Mesodermal cell (in vitro differentiated cells): ENCODE results near the gene TEX13D.

ENCODE experiments used
- H3K27ac ChIP-seq: 2 replicates; pipeline ENCODE4 v1.7.0; 2013; ENCODE audit warnings: mild to moderate bottlenecking, low read depth, low read length, moderate library complexity; ENCODE audit not compliant: severe bottlenecking
- H3K36me3 ChIP-seq: 2 replicates; pipeline ENCODE4 v1.7.1; 2013; ENCODE audit warnings: mild to moderate bottlenecking, low read length, moderate library complexity; ENCODE audit not compliant: control insufficient read depth, insufficient read depth
- H3K4me1 ChIP-seq: one replicate; pipeline ENCODE4 v1.7.1; 2013; ENCODE audit warnings: mild to moderate bottlenecking, low read length; ENCODE audit not compliant: insufficient read depth, control insufficient read depth, poor library complexity, severe bottlenecking
- H3K4me3 ChIP-seq: 2 replicates; pipeline ENCODE4 v1.7.0; 2013; ENCODE audit warnings: low read length, control low read depth, mild to moderate bottlenecking; ENCODE audit not compliant: insufficient read depth, poor library complexity, severe bottlenecking; ENCODE audit errors: extremely low read depth
- H3K9me3 ChIP-seq: 2 replicates; pipeline ENCODE4 v1.7.1; 2013; ENCODE audit warnings: mild to moderate bottlenecking, low read length, moderate library complexity; ENCODE audit not compliant: control insufficient read depth
- WGBS, 2 experiments: methylation state at CpG; one replicate each; pipeline ENCODE4 v1.1.5; 2013; ENCODE audit warnings: missing lambda C conversion rate in 2 of 2; ENCODE audit not compliant: insufficient coverage in 2 of 2; 5-methylcytosine and 5-hydroxymethylcytosine counted together

TEX13D gene

GRCh38 chrX:124348885-124349453 lies 16.5 kb downstream of the TEX13D start:
- 83 to 100% methylated on average over 2 of the region's 6 CpGs for WGBS, 2 experiments
- no peaks in the 10 kb centered on the region for H3K4me1 ChIP-seq
- no peaks in the 10 kb centered on the region for H3K36me3 ChIP-seq
- no peak overlapping the region for H3K27ac ChIP-seq
- no peaks in the 10 kb centered on the region for H3K9me3 ChIP-seq
- H3K4me3 ChIP-seq: no peak overlapping the region

GRCh38 chrX:124354648-124355047 lies 22.2 kb downstream of the TEX13D start:
- Histone ChIP-seq H3K27ac (no peak overlapping the region), H3K4me1 (no peaks in the 10 kb centered on the region), H3K9me3 (no peaks in the 10 kb centered on the region), H3K4me3 (no peak overlapping the region), H3K36me3 (no peaks in the 10 kb centered on the region)
- 57 to 100% methylated on average over 1 of the region's 2 CpGs for WGBS, 2 experiments

DNA sequence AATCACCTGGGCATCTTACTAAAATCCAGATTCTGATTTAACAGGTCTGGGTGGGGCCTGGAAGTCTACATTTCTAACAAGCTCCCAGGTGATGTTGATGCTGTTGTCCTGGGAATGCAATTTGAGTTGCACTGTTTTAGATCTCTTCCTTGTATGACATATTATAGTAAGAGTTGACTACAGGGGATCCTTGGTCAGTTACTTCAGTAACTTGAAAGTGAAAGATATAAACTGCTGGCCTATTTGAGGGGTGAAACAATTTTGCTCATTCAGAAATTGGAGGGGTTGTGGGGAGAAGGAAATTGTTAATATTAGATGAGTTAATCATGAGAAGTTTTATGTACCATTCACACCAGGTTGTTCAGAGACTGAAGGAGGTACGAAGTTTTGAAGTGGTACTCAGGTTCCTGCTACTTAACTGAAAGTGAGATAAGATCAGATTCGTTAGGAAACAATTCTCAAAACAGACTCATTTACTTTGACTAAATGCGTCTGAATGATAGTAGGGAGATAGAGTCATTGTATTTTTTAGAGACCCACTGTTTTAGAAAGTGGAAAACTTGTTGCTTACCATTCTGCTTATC lies 26.4 kb downstream of the TEX13D start:
- WGBS, 2 experiments: no CpG with 5 or more reads among the region's 3 CpGs
- no peaks in the 10 kb centered on the region for H3K36me3 ChIP-seq
- H3K4me1 ChIP-seq: no peaks in the 10 kb centered on the region
- no peak overlapping the region for H3K27ac ChIP-seq
- H3K9me3 ChIP-seq: no peaks in the 10 kb centered on the region
- H3K4me3 ChIP-seq: no peak overlapping the region

DNA sequence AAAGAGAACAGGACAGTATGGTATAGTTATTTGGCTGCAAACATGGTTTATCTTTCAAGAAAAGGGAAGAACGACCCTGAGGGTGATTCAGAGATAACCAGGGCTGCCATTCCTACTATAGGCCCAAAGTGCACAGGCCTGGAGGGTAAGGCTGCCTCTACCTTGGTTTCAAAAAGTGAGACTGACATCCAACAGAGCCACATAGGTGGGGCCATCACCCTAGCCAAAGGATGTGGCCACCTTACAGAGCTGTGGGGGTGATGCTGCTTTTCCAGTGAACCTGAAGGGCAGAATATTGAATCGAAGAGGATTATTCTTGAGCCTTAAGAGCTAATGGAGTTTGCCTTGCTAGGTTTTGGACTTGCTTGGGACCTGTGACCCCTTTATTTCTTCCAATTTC lies 29.6 kb downstream of the TEX13D start:
- Histone ChIP-seq H3K27ac (no peak overlapping the region), H3K4me1 (no peaks in the 10 kb centered on the region), H3K4me3 (no peak overlapping the region), H3K36me3 (no peaks in the 10 kb centered on the region), H3K9me3 (no peaks in the 10 kb centered on the region)
- WGBS, 2 experiments: 71% methylated on average over 1 of the region's 2 CpGs; no CpG with 5 or more reads in 1 of the 2 experiments

DNA sequence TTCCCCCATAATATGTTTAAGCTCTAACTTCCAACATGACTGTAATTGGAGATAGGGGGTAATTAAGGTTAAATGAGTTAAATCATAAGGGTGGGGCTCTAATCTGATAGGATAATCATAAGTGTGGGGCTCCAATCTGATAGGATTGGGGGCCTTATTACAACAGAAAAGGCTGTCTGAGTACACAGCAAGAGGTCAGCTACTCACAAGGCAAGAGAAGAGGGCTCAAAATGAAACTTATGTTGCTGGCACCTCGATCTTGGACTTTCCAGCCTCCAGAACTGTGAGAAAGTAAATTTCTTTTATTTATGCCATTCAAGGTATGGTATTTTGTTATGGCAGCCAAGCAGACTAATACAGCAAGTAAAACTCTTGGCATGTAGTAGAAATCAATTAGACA lies 30.3 kb downstream of the TEX13D start:
- Histone ChIP-seq H3K27ac (no peak overlapping the region), H3K4me3 (no peak overlapping the region), H3K9me3 (no peaks in the 10 kb centered on the region), H3K4me1 (no peaks in the 10 kb centered on the region), H3K36me3 (no peaks in the 10 kb centered on the region)
- WGBS, 2 experiments: no CpG with 5 or more reads among the region's 1 CpG

GRCh38 chrX:124369722-124370121 lies 37.3 kb downstream of the TEX13D start:
- H3K9me3 ChIP-seq: no peaks in the 10 kb centered on the region
- no peaks in the 10 kb centered on the region for H3K4me1 ChIP-seq
- H3K36me3 ChIP-seq: no peaks in the 10 kb centered on the region
- H3K27ac ChIP-seq: no peak overlapping the region
- H3K4me3 ChIP-seq: no peak overlapping the region

- no peaks in the 10 kb centered on the region for H3K36me3 ChIP-seq
- H3K27ac ChIP-seq: no peak overlapping the region
- WGBS, 2 experiments: no CpG with 5 or more reads among the region's 1 CpG
Measured at GRCh38 chrX:124373348-124373747, 40.9 kb downstream of the TEX13D start.

GRCh38 chrX:124378643-124379042 lies 46.2 kb downstream of the TEX13D start:
- Histone ChIP-seq H3K36me3 (no peaks in the 10 kb centered on the region), H3K4me1 (no peaks in the 10 kb centered on the region), H3K27ac (no peak overlapping the region), H3K9me3 (no peaks in the 10 kb centered on the region), H3K4me3 (no peak overlapping the region)
- 83% methylated on average over 1 of the region's 4 CpGs; no CpG with 5 or more reads in 1 of the 2 experiments for WGBS, 2 experiments

More at GRCh38 chrX:124373348-124373747, 40.9 kb downstream of the TEX13D start:
- Histone ChIP-seq H3K9me3 (no peaks in the 10 kb centered on the region), H3K4me1 (no peaks in the 10 kb centered on the region), H3K4me3 (no peak overlapping the region)

DNA sequence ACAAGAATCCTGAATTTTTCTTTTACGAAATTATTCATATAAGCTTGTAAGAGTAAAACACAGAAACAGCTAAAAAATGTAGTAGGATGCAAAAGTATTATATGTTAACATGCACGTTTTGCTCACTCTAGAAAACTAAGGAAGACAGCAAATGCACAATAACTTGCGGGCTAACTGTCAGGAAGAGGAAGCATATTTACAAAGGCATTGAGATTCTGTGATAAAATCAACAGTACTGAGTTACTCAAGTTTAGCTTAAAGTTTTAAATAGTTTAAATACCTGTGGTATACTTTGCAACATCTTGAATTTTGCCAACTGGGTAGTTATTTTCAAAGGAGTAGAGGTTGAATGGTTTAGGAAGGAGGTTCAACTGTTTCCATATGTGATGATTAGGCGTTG lies 50.9 kb downstream of the TEX13D start:
- H3K4me3 ChIP-seq: no peak overlapping the region
- no peak overlapping the region for H3K27ac ChIP-seq
- no peaks in the 10 kb centered on the region for H3K9me3 ChIP-seq
- no peaks in the 10 kb centered on the region for H3K4me1 ChIP-seq
- WGBS, 2 experiments: 100% methylated on average over 2 of the region's 4 CpGs; no CpG with 5 or more reads in 1 of the 2 experiments
- no peaks in the 10 kb centered on the region for H3K36me3 ChIP-seq

GRCh38 chrX:124386401-124386800 lies 53.9 kb downstream of the TEX13D start:
- Histone ChIP-seq H3K4me1 (no peaks in the 10 kb centered on the region), H3K9me3 (no peaks in the 10 kb centered on the region), H3K27ac (no peak overlapping the region), H3K4me3 (no peak overlapping the region), H3K36me3 (no peaks in the 10 kb centered on the region)
- WGBS, 2 experiments: 86 to 89% methylated on average over 2 of the region's 6 CpGs
